IMR-90 (cell line): ENCODE measurements around the gene WDR81. TPM values are rescaled to one million over a fixed set of nuclear protein-coding genes. Genes with fewer than 3 reads are reported as not detected.
A peak's percentile ranks its signal among the peaks of the same experiment; 100 is the strongest.

Source experiments
- ATAC-seq: fragments of 200-7000 bp; cut with Tn5 transposase; 2 replicates; pipeline ENCODE4 v1.9.1; 2020; ENCODE audit warnings: low read depth, mild to moderate bottlenecking, moderate library complexity
- BruUV-seq: library from RNA; stranded (reverse); fragments of 400-500 nt; replicated peaks from 2 replicates; lab custom pipeline; 2021; lab: Mats Ljungman, UMichigan
- CTCF ChIA-PET: fragments of 300-600 bp; formaldehyde crosslinking; extraction: SDS; loops from one replicate; lab custom pipeline; 2021; ENCODE audit warnings: antibody characterized with exemption; lab: Yijun Ruan, JAX
- POLR2A ChIA-PET: fragments of 300-600 bp; sonication (Branson Sonifier 250); formaldehyde crosslinking; loops from one replicate; lab custom pipeline; 2022; ENCODE audit warnings: antibody characterized with exemption; ENCODE audit not compliant: unreplicated experiment; lab: Charles Lee
- DNase-seq: peaks from one replicate; pipeline ENCODE4 v3.0.0; 2013
- H2AFZ ChIP-seq: replicated peaks from 2 replicates; pipeline ENCODE3; 2013; ENCODE audit warnings: low read length, mild to moderate bottlenecking; ENCODE audit not compliant: poor library complexity
- H2AK5ac ChIP-seq: 2 replicates; pipeline ENCODE4 v1.6.1; 2013; ENCODE audit warnings: low read depth, low read length, inconsistent platforms
- H2AK9ac ChIP-seq: replicated peaks from 2 replicates; pipeline ENCODE3; 2013; ENCODE audit warnings: mild to moderate bottlenecking, low read depth, low read length, moderate library complexity; ENCODE audit not compliant: poor library complexity
- H2BK120ac ChIP-seq: 2 replicates; pipeline ENCODE4 v1.6.1; 2013; ENCODE audit warnings: low read depth, low read length, inconsistent platforms
- H2BK15ac ChIP-seq: 3 replicates; pipeline ENCODE4 v1.6.1; 2013; ENCODE audit warnings: low read depth, low read length, inconsistent platforms
- H2BK20ac ChIP-seq: 2 replicates; pipeline ENCODE4 v1.6.1; 2013; ENCODE audit warnings: low read depth, mild to moderate bottlenecking, inconsistent platforms, low read length, moderate library complexity
- H2BK5ac ChIP-seq: 2 replicates; pipeline ENCODE4 v1.6.1; 2013; ENCODE audit warnings: mild to moderate bottlenecking, low read depth, low read length, inconsistent platforms; ENCODE audit not compliant: poor library complexity, severe bottlenecking
- H3K14ac ChIP-seq: replicated peaks from 2 replicates; pipeline ENCODE4 v1.6.1; 2013; ENCODE audit warnings: low read depth, low read length, inconsistent platforms
- H3K18ac ChIP-seq: 2 replicates; pipeline ENCODE4 v1.6.1; 2013; ENCODE audit warnings: low read depth, low read length, control low read depth
- H3K23ac ChIP-seq: 2 replicates; pipeline ENCODE4 v1.6.1; 2013; ENCODE audit warnings: low read depth, low read length, inconsistent platforms
- H3K27ac ChIP-seq: 2 replicates; pipeline ENCODE4 v1.5.1; 2013; ENCODE audit warnings: mild to moderate bottlenecking, control low read depth, low read length; ENCODE audit not compliant: insufficient read depth
- H3K27me3 ChIP-seq: 2 replicates; pipeline ENCODE4 v1.6.1; 2013; ENCODE audit warnings: low read length; ENCODE audit not compliant: control insufficient read depth, insufficient read depth
- H3K36me3 ChIP-seq: 2 replicates; pipeline ENCODE4 v1.6.1; 2013; ENCODE audit warnings: low read length, mixed read lengths; ENCODE audit not compliant: control insufficient read depth, insufficient read depth
- H3K4ac ChIP-seq: 2 replicates; pipeline ENCODE4 v1.6.1; 2013; ENCODE audit warnings: low read depth, low read length, inconsistent platforms
- H3K4me1 ChIP-seq: 2 replicates; pipeline ENCODE4 v1.6.1; 2013; ENCODE audit warnings: low read length, mixed read lengths; ENCODE audit not compliant: control insufficient read depth, insufficient read depth
- H3K4me2 ChIP-seq: 2 replicates; pipeline ENCODE4 v1.6.1; 2013; ENCODE audit warnings: low read depth, mild to moderate bottlenecking, control low read depth, low read length, moderate library complexity
- H3K4me3 ChIP-seq: 2 replicates; pipeline ENCODE4 v1.5.1; 2013; ENCODE audit warnings: low read depth, mild to moderate bottlenecking, control low read depth, low read length, moderate library complexity; ENCODE audit not compliant: insufficient read depth
- H3K56ac ChIP-seq: 2 replicates; pipeline ENCODE4 v1.6.1; 2013; ENCODE audit warnings: low read length, inconsistent platforms; ENCODE audit not compliant: insufficient read depth; ENCODE audit errors: extremely low read depth
- H3K79me1 ChIP-seq, 2 experiments: 2 replicates each; pipeline ENCODE4 v1.6.1; 2013; ENCODE audit warnings: low read length in 2 of 2, inconsistent platforms in 1 of 2, low read depth in 1 of 2
- H3K9ac ChIP-seq: 2 replicates; pipeline ENCODE4 v1.6.1; 2013; ENCODE audit warnings: low read depth, low read length, control low read depth
- H3K9me1 ChIP-seq: 2 replicates; pipeline ENCODE4 v1.6.1; 2013; ENCODE audit warnings: low read length, inconsistent platforms; ENCODE audit not compliant: insufficient read depth
- H3K9me3 ChIP-seq: 2 replicates; pipeline ENCODE4 v1.6.1; 2013; ENCODE audit warnings: low read length; ENCODE audit not compliant: control insufficient read depth, insufficient read depth
- H4K20me1 ChIP-seq: 2 replicates; pipeline ENCODE4 v1.6.1; 2013; ENCODE audit warnings: low read length, inconsistent platforms; ENCODE audit not compliant: insufficient read depth
- H4K5ac ChIP-seq: 2 replicates; pipeline ENCODE4 v1.6.1; 2013; ENCODE audit warnings: mild to moderate bottlenecking, low read depth, low read length, control low read depth
- H4K8ac ChIP-seq, 2 experiments: 2 replicates each; pipeline ENCODE4 v1.6.1; 2013; ENCODE audit warnings: low read depth in 2 of 2, low read length in 2 of 2, control low read depth in 1 of 2, inconsistent platforms in 1 of 2
- H4K91ac ChIP-seq: 2 replicates; pipeline ENCODE4 v1.6.1; 2013; ENCODE audit warnings: low read depth, low read length, inconsistent platforms; ENCODE audit not compliant: insufficient read depth
- BHLHE40 ChIP-seq: fragments of 150-350 bp; IDR thresholded peaks from 2 replicates; pipeline ENCODE4 v1.6.1; 2016; ENCODE audit warnings: mild to moderate bottlenecking, low read depth, low read length
- CEBPB ChIP-seq: IDR thresholded peaks from 2 replicates; pipeline ENCODE4 v1.6.1; 2012; ENCODE audit warnings: low read depth, low read length, improper control_type of control experiment
- CHD1 ChIP-seq: IDR thresholded peaks from 2 replicates; pipeline ENCODE4 v1.6.1; 2012; ENCODE audit warnings: low read depth, low read length, improper control_type of control experiment
- FOS ChIP-seq: fragments of 150-350 bp; IDR thresholded peaks from 2 replicates; pipeline ENCODE4 v1.6.1; 2016; ENCODE audit warnings: low read depth, low read length
- MAFK ChIP-seq: IDR thresholded peaks from 2 replicates; pipeline ENCODE4 v1.6.1; 2012; ENCODE audit warnings: low read depth, low read length, improper control_type of control experiment
- MAZ ChIP-seq: IDR thresholded peaks from 2 replicates; pipeline ENCODE4 v1.6.1; 2012; ENCODE audit warnings: low read depth, mild to moderate bottlenecking, low read length, improper control_type of control experiment, moderate library complexity, borderline replicate concordance
- MXI1 ChIP-seq: IDR thresholded peaks from 2 replicates; pipeline ENCODE4 v1.6.1; 2012; ENCODE audit warnings: low read depth, mild to moderate bottlenecking, low read length, moderate library complexity, borderline replicate concordance
- NFE2L2 ChIP-seq: fragments of 150-350 bp; IDR thresholded peaks from 2 replicates; pipeline ENCODE4 v1.6.1; 2016; ENCODE audit warnings: low read depth, mild to moderate bottlenecking, low read length
- POLR2A ChIP-seq: IDR thresholded peaks from 2 replicates; pipeline ENCODE4 v1.6.1; 2012; ENCODE audit warnings: mild to moderate bottlenecking, low read depth, low read length
- RAD21 ChIP-seq: IDR thresholded peaks from 2 replicates; pipeline ENCODE4 v1.6.1; 2012; ENCODE audit warnings: low read length, improper control_type of control experiment
- RCOR1 ChIP-seq: IDR thresholded peaks from 2 replicates; pipeline ENCODE4 v1.6.1; 2012; ENCODE audit warnings: mild to moderate bottlenecking, low read length, improper control_type of control experiment; ENCODE audit not compliant: insufficient replicate concordance
- RFX5 ChIP-seq: IDR thresholded peaks from 2 replicates; pipeline ENCODE4 v1.8.0; 2012; ENCODE audit warnings: low read depth, mild to moderate bottlenecking, low read length, moderate library complexity
- SMC3 ChIP-seq: fragments of 150-350 bp; IDR thresholded peaks from 2 replicates; pipeline ENCODE4 v1.6.1; 2016; ENCODE audit warnings: low read depth, mild to moderate bottlenecking, antibody characterized with exemption, low read length, moderate library complexity
- WGBS, 2 experiments: methylation state at CpG; one replicate each; pipeline versions ENCODE4 v1.1.5 to v1.1.7; 2013; ENCODE audit warnings: missing lambda C conversion rate in 2 of 2; ENCODE audit not compliant: insufficient read length in 1 of 2; ENCODE audit errors: extremely low coverage in 2 of 2; 5-methylcytosine and 5-hydroxymethylcytosine counted together
- dilution Hi-C: fragments of 300-500 bp; cut with HindIII; formaldehyde crosslinking; loops from one replicate; pipeline ENCODE4 v1.14.3; 2018; ENCODE audit warnings: low sequenced_read_pairs; ENCODE audit not compliant: unreplicated experiment
- in situ Hi-C: fragments of 300-500 bp; cut with MboI; formaldehyde crosslinking; loops from 3 replicates; pipeline ENCODE4 v1.14.3; 2019; ENCODE audit warnings: low sequenced_read_pairs, inconsistent platforms, mixed read lengths
- intact Hi-C: fragments of 100-400 bp; cut with micrococcal nuclease; formaldehyde crosslinking; loops from 2 replicates; pipeline ENCODE4 v1.10.0; 2022
- polyA plus RNA-seq, 3 experiments: library from polyadenylated mRNA; depleted of rRNA; stranded (reverse); fragments of >200 nt; gene quantifications; 2 replicates each; pipeline ENCODE4 v1.2.3, GENCODE V29; 2012; ENCODE audit warnings: low replicate concordance in 1 of 3
- total RNA-seq: library from RNA; depleted of rRNA; stranded (reverse); fragments of >200 nt; gene quantifications from 2 replicates; pipeline ENCODE4 v1.2.3, GENCODE V29; 2012
- TF ChIP-seq, protein P1 (sequence below): fragments of 150-350 bp; IDR thresholded peaks from 2 replicates; pipeline ENCODE4 v1.6.1; 2017; ENCODE audit warnings: mild to moderate bottlenecking, antibody characterized with exemption, low read length, low read depth
- TF ChIP-seq, protein P2 (sequence below): fragments of 150-350 bp; IDR thresholded peaks from 2 replicates; pipeline ENCODE4 v1.6.1; 2016; ENCODE audit warnings: low read depth, mild to moderate bottlenecking, low read length, moderate library complexity, borderline replicate concordance
- TF ChIP-seq, protein P3 (sequence below): conservative IDR thresholded peaks from 2 replicates; pipeline ENCODE4 v1.5.1; 2012; ENCODE audit warnings: mild to moderate bottlenecking, low read depth, low read length, improper control_type of control experiment

Gene WDR81
- total and polyA plus RNA-seq, 2 of the 4 experiments (the other 2 are of a cell fraction) = 3.0 to 8.4 TPM

DNA sequence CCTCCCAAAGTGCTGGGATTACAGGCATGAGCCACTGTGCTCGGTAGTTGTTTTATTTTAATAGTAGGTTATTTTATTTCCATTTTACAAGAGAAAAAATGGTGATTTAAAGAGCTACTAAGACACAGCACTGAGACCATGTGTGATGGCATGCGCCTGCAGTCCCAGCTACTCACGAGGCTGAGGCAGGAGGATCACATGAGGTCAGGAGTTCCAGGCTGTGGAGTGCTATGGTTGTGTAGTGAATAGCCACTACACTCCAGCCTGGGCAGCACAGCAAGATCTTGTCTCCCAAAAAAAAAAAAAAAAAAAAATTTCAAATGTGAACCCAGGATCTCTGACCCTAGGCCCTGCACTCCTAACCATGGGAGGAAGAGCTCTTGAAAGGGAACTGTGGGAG, 41.1 kb downstream of the WDR81 start:
- H3K14ac ChIP-seq = no peak overlapping the region
- peaks cover 21% of the 10 kb centered on the region for H3K4me1 ChIP-seq
- no peak for TF ChIP-seq MAZ
- no peak for TF ChIP-seq MAFK
- no peak for TF ChIP-seq MXI1
- no peak for TF ChIP-seq POLR2A
- no peak for TF ChIP-seq SMC3
- TF ChIP-seq, protein P1, sequence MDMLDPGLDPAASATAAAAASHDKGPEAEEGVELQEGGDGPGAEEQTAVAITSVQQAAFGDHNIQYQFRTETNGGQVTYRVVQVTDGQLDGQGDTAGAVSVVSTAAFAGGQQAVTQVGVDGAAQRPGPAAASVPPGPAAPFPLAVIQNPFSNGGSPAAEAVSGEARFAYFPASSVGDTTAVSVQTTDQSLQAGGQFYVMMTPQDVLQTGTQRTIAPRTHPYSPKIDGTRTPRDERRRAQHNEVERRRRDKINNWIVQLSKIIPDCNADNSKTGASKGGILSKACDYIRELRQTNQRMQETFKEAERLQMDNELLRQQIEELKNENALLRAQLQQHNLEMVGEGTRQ = no peak
- TF ChIP-seq, protein P2, sequence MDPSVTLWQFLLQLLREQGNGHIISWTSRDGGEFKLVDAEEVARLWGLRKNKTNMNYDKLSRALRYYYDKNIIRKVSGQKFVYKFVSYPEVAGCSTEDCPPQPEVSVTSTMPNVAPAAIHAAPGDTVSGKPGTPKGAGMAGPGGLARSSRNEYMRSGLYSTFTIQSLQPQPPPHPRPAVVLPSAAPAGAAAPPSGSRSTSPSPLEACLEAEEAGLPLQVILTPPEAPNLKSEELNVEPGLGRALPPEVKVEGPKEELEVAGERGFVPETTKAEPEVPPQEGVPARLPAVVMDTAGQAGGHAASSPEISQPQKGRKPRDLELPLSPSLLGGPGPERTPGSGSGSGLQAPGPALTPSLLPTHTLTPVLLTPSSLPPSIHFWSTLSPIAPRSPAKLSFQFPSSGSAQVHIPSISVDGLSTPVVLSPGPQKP = no peak
- no peak for TF ChIP-seq RFX5
- no peak for TF ChIP-seq FOS
- TF ChIP-seq BHLHE40 = no peak
- no peak for TF ChIP-seq RAD21
- TF ChIP-seq RCOR1 = no peak
- TF ChIP-seq, protein P3, sequence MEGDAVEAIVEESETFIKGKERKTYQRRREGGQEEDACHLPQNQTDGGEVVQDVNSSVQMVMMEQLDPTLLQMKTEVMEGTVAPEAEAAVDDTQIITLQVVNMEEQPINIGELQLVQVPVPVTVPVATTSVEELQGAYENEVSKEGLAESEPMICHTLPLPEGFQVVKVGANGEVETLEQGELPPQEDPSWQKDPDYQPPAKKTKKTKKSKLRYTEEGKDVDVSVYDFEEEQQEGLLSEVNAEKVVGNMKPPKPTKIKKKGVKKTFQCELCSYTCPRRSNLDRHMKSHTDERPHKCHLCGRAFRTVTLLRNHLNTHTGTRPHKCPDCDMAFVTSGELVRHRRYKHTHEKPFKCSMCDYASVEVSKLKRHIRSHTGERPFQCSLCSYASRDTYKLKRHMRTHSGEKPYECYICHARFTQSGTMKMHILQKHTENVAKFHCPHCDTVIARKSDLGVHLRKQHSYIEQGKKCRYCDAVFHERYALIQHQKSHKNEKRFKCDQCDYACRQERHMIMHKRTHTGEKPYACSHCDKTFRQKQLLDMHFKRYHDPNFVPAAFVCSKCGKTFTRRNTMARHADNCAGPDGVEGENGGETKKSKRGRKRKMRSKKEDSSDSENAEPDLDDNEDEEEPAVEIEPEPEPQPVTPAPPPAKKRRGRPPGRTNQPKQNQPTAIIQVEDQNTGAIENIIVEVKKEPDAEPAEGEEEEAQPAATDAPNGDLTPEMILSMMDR = no peak
- no peak for TF ChIP-seq CEBPB
- TF ChIP-seq NFE2L2 = no peak
- TF ChIP-seq CHD1 = no peak
- H3K36me3 ChIP-seq = peaks cover 3% of the 10 kb centered on the region; the same call in 1 of the 2 replicates
- no peak overlapping the region for H4K8ac ChIP-seq
- dilution Hi-C loops = no loop called here
- no peaks in the 10 kb centered on the region for H3K9me3 ChIP-seq
- peak overlapping the region; percentile 53; the same call in 1 of the 2 replicates for H2AK5ac ChIP-seq
- H3K23ac ChIP-seq = no peak overlapping the region
- 0 out of 2 replicates have a peak overlapping the region, but pooled peaks have one; percentile 29 for H3K4ac ChIP-seq
- DNase-seq = no peak
- CTCF ChIA-PET = no interaction called here
- no peaks in the 10 kb centered on the region for H3K27me3 ChIP-seq
- H3K4me3 ChIP-seq = no peak overlapping the region
- H2BK20ac ChIP-seq = no peak overlapping the region
- no peak overlapping the region for H2AFZ ChIP-seq
- no CpG with 5 or more reads among the region's 3 CpGs for WGBS, 2 experiments
- H2BK15ac ChIP-seq = no peak overlapping the region
- H3K4me2 ChIP-seq = no peak overlapping the region
- H2BK120ac ChIP-seq = 0 out of 2 replicates have a peak overlapping the region, but pooled peaks have one; percentile 38
- no peak overlapping the region for H3K9ac ChIP-seq
- intact Hi-C loops = no loop called here
- H4K91ac ChIP-seq = no peak overlapping the region
- ATAC-seq = no peak
- H4K20me1 ChIP-seq = no peaks in the 10 kb centered on the region
- H2BK5ac ChIP-seq = no peak overlapping the region
- in situ Hi-C loops = no loop called here
- no peak overlapping the region for H3K18ac ChIP-seq
- H3K56ac ChIP-seq = no peak overlapping the region
- H2AK9ac ChIP-seq = no peak overlapping the region
- no peak overlapping the region for H4K5ac ChIP-seq
- no peaks in the 10 kb centered on the region for H3K79me1 ChIP-seq
- no peak overlapping the region for H3K27ac ChIP-seq
- H3K9me1 ChIP-seq = peaks cover 9% of the 10 kb centered on the region
- BruUV-seq = no TSS peak
- POLR2A ChIA-PET = no interaction called here
